Muscle layer of colon (tissue), 2 donors: ENCODE data around the gene CITED1.
"Not testable (repeated sequence)": the region's sequence is repeated elsewhere in the genome, so short reads cannot be mapped to it uniquely, and the experiment has no call there.

ENCODE experiments used
- H3K27ac ChIP-seq: one replicate; pipeline ENCODE4 v1.7.0; 2013; ENCODE audit warnings: low read depth, mild to moderate bottlenecking, low read length, moderate library complexity
- H3K27me3 ChIP-seq, 2 donors: one replicate each; pipeline ENCODE4 v1.7.0; 2013; ENCODE audit warnings: low read length in 2 of 2, mild to moderate bottlenecking in 2 of 2; ENCODE audit not compliant: insufficient read depth in 2 of 2, control insufficient read depth in 1 of 2
- H3K36me3 ChIP-seq: one replicate; pipeline ENCODE4 v1.7.0; 2013; ENCODE audit warnings: mild to moderate bottlenecking, low read length; ENCODE audit not compliant: insufficient read depth
- H3K4me1 ChIP-seq: one replicate; pipeline ENCODE4 v1.7.0; 2013; ENCODE audit warnings: mild to moderate bottlenecking, low read length; ENCODE audit not compliant: insufficient read depth
- H3K4me3 ChIP-seq, 2 donors: one replicate each; pipeline ENCODE4 v1.7.0; 2013; ENCODE audit warnings: low read length in 2 of 2, low read depth in 1 of 2, mild to moderate bottlenecking in 1 of 2, moderate library complexity in 1 of 2
- H3K9ac ChIP-seq: one replicate; pipeline ENCODE4 v1.7.0; 2013; ENCODE audit warnings: low read length
- H3K9me3 ChIP-seq: one replicate; pipeline ENCODE4 v1.7.0; 2013; ENCODE audit warnings: mild to moderate bottlenecking, low read length
- donor health status: abdominal sarcoma.
- donor health status: Adenocarcinoma of cecum.

Gene CITED1

GRCh38 chrX:72326605-72327300, 21.0 kb upstream of the CITED1 start:
- Histone ChIP-seq H3K9me3 (no peaks in the 10 kb centered on the region), H3K36me3 (no peaks in the 10 kb centered on the region), H3K27me3 (no peaks in the 10 kb centered on the region), H3K27ac (no peak overlapping the region), H3K9ac (no peak overlapping the region), H3K4me3 (no peak overlapping the region), H3K4me1 (no peaks in the 10 kb centered on the region)

GRCh38 chrX:72319651-72320050, 13.9 kb upstream of the CITED1 start:
- H3K36me3 ChIP-seq, H3K27ac ChIP-seq, H3K9ac ChIP-seq, H3K9me3 ChIP-seq, H3K4me3 ChIP-seq, H3K4me1 ChIP-seq, H3K27me3 ChIP-seq: not testable (repeated sequence)

GRCh38 chrX:72317139-72317538, 11.4 kb upstream of the CITED1 start:
- no peaks in the 10 kb centered on the region for H3K36me3 ChIP-seq
- no peak overlapping the region for H3K4me3 ChIP-seq
- no peak overlapping the region for H3K27ac ChIP-seq
- peaks cover 0 to 7% of the 10 kb centered on the region in 2 donors for H3K27me3 ChIP-seq
- H3K4me1 ChIP-seq: peaks cover 12% of the 10 kb centered on the region
- no peak overlapping the region for H3K9ac ChIP-seq
- no peaks in the 10 kb centered on the region for H3K9me3 ChIP-seq

GRCh38 chrX:72316408-72317110, 10.8 kb upstream of the CITED1 start:
- H3K27ac ChIP-seq: no peak overlapping the region
- no peak overlapping the region for H3K4me3 ChIP-seq
- peaks cover 12% of the 10 kb centered on the region for H3K4me1 ChIP-seq
- no peak overlapping the region for H3K9ac ChIP-seq
- H3K36me3 ChIP-seq: no peaks in the 10 kb centered on the region
- H3K27me3 ChIP-seq: peaks cover 0 to 10% of the 10 kb centered on the region in 2 donors
- H3K9me3 ChIP-seq: no peaks in the 10 kb centered on the region

GRCh38 chrX:72314881-72315280, 9.2 kb upstream of the CITED1 start:
- H3K4me3 ChIP-seq: no peak overlapping the region
- H3K4me1 ChIP-seq: peaks cover 12% of the 10 kb centered on the region
- H3K9me3 ChIP-seq: no peaks in the 10 kb centered on the region
- no peaks in the 10 kb centered on the region for H3K36me3 ChIP-seq
- H3K27me3 ChIP-seq: peaks cover 2 to 13% of the 10 kb centered on the region in 2 donors
- no peak overlapping the region for H3K9ac ChIP-seq
- no peak overlapping the region for H3K27ac ChIP-seq

GRCh38 chrX:72313707-72314641, 8.3 kb upstream of the CITED1 start:
- H3K27ac ChIP-seq: no peak overlapping the region
- H3K9me3 ChIP-seq: no peaks in the 10 kb centered on the region
- H3K4me3 ChIP-seq: no peak overlapping the region
- no peak overlapping the region for H3K9ac ChIP-seq
- H3K27me3 ChIP-seq: peaks cover 12 to 22% of the 10 kb centered on the region in 2 donors
- peaks cover 12% of the 10 kb centered on the region for H3K4me1 ChIP-seq
- H3K36me3 ChIP-seq: no peaks in the 10 kb centered on the region

- H3K27ac ChIP-seq: no peak overlapping the region
- no peak overlapping the region for H3K4me3 ChIP-seq
- peaks cover 18 to 37% of the 10 kb centered on the region in 2 donors for H3K27me3 ChIP-seq
Observed at GRCh38 chrX:72312311-72312940, 6.7 kb upstream of the CITED1 start.

GRCh38 chrX:72309297-72310071, 3.8 kb upstream of the CITED1 start:
- H3K4me1 ChIP-seq: peaks cover 22% of the 10 kb centered on the region
- H3K27ac ChIP-seq: no peak overlapping the region
- no peaks in the 10 kb centered on the region for H3K36me3 ChIP-seq
- peaks cover 30 to 60% of the 10 kb centered on the region in 2 donors for H3K27me3 ChIP-seq
- peak overlapping the region in 1 of 2 donors; percentile 41 for H3K4me3 ChIP-seq
- no peak overlapping the region for H3K9ac ChIP-seq
- H3K9me3 ChIP-seq: no peaks in the 10 kb centered on the region

More at GRCh38 chrX:72312311-72312940, 6.7 kb upstream of the CITED1 start:
- no peaks in the 10 kb centered on the region for H3K36me3 ChIP-seq
- no peaks in the 10 kb centered on the region for H3K9me3 ChIP-seq
- H3K4me1 ChIP-seq: peaks cover 12% of the 10 kb centered on the region
- no peak overlapping the region for H3K9ac ChIP-seq

GRCh38 chrX:72308566-72309296, 3.0 kb upstream of the CITED1 start:
- H3K9ac ChIP-seq: no peak overlapping the region
- H3K4me3 ChIP-seq: peak overlapping the region in 1 of 2 donors; percentile 41
- no peaks in the 10 kb centered on the region for H3K36me3 ChIP-seq
- H3K27me3 ChIP-seq: peaks cover 37 to 67% of the 10 kb centered on the region in 2 donors
- H3K9me3 ChIP-seq: no peaks in the 10 kb centered on the region
- no peak overlapping the region for H3K27ac ChIP-seq
- peaks cover 17% of the 10 kb centered on the region for H3K4me1 ChIP-seq

- peaks cover 12% of the 10 kb centered on the region for H3K4me1 ChIP-seq
- H3K4me3 ChIP-seq: peak overlapping the region in 1 of 2 donors; percentile 41
- H3K27me3 ChIP-seq: peaks cover 42 to 73% of the 10 kb centered on the region in 2 donors
- no peaks in the 10 kb centered on the region for H3K36me3 ChIP-seq
- no peaks in the 10 kb centered on the region for H3K9me3 ChIP-seq
- no peak overlapping the region for H3K9ac ChIP-seq
- no peak overlapping the region for H3K27ac ChIP-seq
Observed at GRCh38 chrX:72308209-72308565, 2.5 kb upstream of the CITED1 start.
